Epithelial cell of esophagus (primary cell): ENCODE data around the gene SPPL2C.

Experiments
- DNase-seq: peaks from one replicate; pipeline ENCODE4 v3.0.0; 2010; ENCODE audit warnings: low read depth
- H3K4me3 ChIP-seq: 2 replicates; pipeline ENCODE4 v1.5.1; 2011; ENCODE audit warnings: mild to moderate bottlenecking, low read length, control low read depth
- CTCF ChIP-seq: IDR thresholded peaks from 2 replicates; pipeline ENCODE4 v1.5.1; 2011; ENCODE audit warnings: low read depth, mild to moderate bottlenecking, low read length, control low read depth, inconsistent platforms; ENCODE audit not compliant: insufficient read depth; ENCODE audit errors: missing control alignments

SPPL2C gene

GRCh38 chr17:45894022-45894784, 49.5 kb downstream of the SPPL2C start, which contains the start of gene MAPT:
MAPT (plus strand) TSS chr17:45894554; CDS start chr17:45962338, 67,784 bp downstream.
- H3K4me3 ChIP-seq = peak within 1 kb of the TSS; percentile 55
- DNase-seq = peak; percentile 85
- TF ChIP-seq CTCF = peak; percentile 56

GRCh38 chr17:45895304-45895968, 50.8 kb downstream of the SPPL2C start:
- no peak for TF ChIP-seq CTCF
- peak overlapping the region; percentile 55 for H3K4me3 ChIP-seq
- peak; percentile 33 for DNase-seq

GRCh38 chr17:45895969-45896785, 51.5 kb downstream of the SPPL2C start:
- no peak overlapping the region for H3K4me3 ChIP-seq
- no peak for DNase-seq

More at GRCh38 chr17:45895969-45896785, 51.5 kb downstream of the SPPL2C start:
- TF ChIP-seq CTCF = no peak
